IPS-20b (cell line): ENCODE results near the gene CUX1.

ENCODE experiments used
- H3K27ac ChIP-seq: one replicate; pipeline ENCODE4 v1.5.1; 2013; ENCODE audit warnings: low read length
- H3K27me3 ChIP-seq: 2 replicates; pipeline ENCODE4 v1.6.1; 2013; ENCODE audit warnings: mild to moderate bottlenecking, low read length, inconsistent platforms; ENCODE audit not compliant: insufficient read depth
- H3K36me3 ChIP-seq: 2 replicates; pipeline ENCODE4 v1.6.1; 2013; ENCODE audit warnings: low read depth, mild to moderate bottlenecking, inconsistent platforms, low read length, moderate library complexity; ENCODE audit not compliant: insufficient read depth
- H3K4me1 ChIP-seq: 2 replicates; pipeline ENCODE4 v1.6.1; 2013; ENCODE audit warnings: mild to moderate bottlenecking, control low read depth, inconsistent platforms, low read length, moderate library complexity; ENCODE audit not compliant: insufficient read depth
- H3K4me3 ChIP-seq: 2 replicates; pipeline ENCODE4 v1.5.1; 2013; ENCODE audit warnings: mild to moderate bottlenecking, low read length, inconsistent platforms
- H3K9ac ChIP-seq: 2 replicates; pipeline ENCODE4 v1.6.1; 2013; ENCODE audit warnings: low read depth, mild to moderate bottlenecking, inconsistent platforms, low read length, moderate library complexity
- H3K9me3 ChIP-seq: 2 replicates; pipeline ENCODE4 v1.6.1; 2013; ENCODE audit warnings: mild to moderate bottlenecking, low read depth, low read length, inconsistent platforms; ENCODE audit not compliant: insufficient read depth

The CUX1 gene

DNA sequence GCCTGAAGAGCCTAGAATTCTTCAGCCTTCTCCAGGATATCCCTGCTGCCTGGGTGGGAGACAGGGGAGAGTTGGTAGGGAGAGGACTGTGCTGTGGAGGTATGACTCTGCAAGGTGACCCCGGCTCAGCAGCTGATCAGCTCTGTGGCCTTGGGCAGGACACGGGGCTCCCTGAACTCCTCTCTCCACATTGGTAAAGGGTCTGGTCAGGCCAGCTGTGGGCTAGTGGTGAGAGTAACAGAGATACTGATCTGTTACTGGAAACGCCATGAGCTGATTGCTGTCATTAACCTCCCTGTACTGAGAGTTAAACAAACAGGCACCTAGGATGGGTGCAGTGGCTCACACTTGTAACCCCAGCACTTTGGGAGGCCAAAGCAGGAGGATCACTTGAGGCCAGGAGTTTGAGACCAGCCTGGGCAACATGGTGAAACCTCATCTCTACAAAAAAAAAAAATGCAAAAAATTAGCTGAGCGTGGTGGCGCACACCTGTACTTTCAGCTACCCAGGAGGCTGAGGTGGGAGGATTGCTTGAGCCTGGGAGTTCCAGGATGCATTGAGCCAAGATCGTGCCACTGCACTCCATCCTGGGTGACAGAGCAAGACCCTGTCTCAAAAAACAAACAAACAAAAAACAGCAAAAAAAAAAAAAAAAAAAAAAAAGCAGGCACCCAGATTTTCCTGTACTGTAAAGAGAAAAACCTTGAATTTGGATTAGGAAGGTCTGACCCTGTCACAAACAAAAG, 151.5 kb downstream of the CUX1 start:
- Histone ChIP-seq H3K36me3 (no peaks in the 10 kb centered on the region), H3K9ac (no peak overlapping the region), H3K27me3 (no peaks in the 10 kb centered on the region), H3K27ac (no peak overlapping the region), H3K4me1 (peaks cover 8% of the 10 kb centered on the region; the same call in 1 of the 2 replicates), H3K4me3 (no peak overlapping the region), H3K9me3 (no peaks in the 10 kb centered on the region)

DNA sequence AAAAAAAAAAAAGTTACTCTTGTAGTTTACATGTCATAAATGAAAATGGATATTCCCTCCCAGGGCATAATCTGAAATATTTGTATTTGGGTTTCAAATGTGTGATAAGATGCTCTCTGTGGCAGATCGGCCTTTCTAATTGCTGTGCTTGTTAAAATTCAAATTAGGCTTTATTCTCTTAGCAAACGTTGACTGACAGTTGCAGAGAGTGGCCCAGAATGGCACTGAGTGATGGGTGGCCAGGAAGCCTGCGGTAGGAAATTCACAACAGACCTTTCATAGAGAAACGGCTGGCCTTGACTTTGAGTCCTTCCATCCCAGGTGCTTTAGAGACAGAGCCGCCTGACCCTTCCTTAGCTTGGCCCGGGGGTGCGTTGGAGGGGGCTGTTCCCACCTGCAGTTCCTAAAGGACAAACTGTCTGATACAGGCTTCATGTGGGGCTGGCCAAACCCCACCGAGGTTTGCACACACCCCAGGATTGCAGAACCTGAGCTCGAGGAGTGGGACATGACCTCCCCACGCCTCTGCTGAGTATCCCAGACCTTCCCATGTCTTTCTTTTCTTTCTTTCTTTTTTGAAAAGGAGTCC, 152.7 kb downstream of the CUX1 start:
- no peaks in the 10 kb centered on the region for H3K9me3 ChIP-seq

DNA sequence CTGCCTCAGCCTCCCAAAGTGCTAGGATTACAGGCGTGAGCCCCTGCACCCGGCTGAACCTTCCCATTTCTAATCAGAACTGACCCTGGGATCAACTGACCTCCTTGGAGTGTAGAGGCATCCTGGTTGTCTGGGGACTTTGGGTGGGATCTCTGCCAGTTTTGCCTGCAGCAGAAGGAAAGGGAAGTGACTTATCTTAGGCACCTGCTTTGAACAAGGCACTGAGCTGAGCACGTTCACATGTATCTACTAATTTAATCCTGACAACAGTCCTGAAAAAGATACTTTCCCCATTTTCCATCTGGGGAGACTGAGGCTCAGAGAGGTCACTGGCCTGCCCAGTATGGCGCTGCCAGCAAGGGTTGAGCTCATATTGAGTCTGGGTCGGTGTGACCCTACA, 153.4 kb downstream of the CUX1 start:
- Histone ChIP-seq H3K27me3 (no peaks in the 10 kb centered on the region), H3K4me3 (no peak overlapping the region), H3K9ac (no peak overlapping the region), H3K9me3 (no peaks in the 10 kb centered on the region), H3K36me3 (no peaks in the 10 kb centered on the region), H3K4me1 (peaks cover 8% of the 10 kb centered on the region; the same call in 1 of the 2 replicates), H3K27ac (no peak overlapping the region)

More for the DNA sequence above, 152.7 kb downstream of the CUX1 start:
- Histone ChIP-seq H3K27ac (no peak overlapping the region), H3K4me3 (no peak overlapping the region), H3K4me1 (peaks cover 8% of the 10 kb centered on the region; the same call in 1 of the 2 replicates), H3K9ac (no peak overlapping the region), H3K36me3 (no peaks in the 10 kb centered on the region), H3K27me3 (no peaks in the 10 kb centered on the region)

DNA sequence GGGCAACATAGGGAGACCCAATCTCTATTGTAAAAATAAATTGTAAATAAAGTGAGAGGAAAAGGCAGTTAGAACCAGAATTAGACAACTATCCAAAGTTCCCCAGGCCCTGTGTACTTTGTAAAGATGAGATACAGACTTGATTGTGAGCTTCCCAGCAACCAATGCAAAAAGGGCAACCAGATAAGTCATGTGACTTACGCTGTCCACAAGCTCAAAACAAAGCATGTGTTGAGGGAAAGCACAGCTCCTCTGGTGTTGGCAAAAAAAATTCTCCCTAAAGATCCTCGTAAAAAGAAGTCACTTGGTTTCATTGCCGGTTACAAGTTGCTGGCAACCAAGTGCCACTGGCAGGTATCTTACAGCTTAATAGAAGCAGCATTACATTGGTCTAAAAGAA, 154.0 kb downstream of the CUX1 start:
- no peak overlapping the region for H3K27ac ChIP-seq

DNA sequence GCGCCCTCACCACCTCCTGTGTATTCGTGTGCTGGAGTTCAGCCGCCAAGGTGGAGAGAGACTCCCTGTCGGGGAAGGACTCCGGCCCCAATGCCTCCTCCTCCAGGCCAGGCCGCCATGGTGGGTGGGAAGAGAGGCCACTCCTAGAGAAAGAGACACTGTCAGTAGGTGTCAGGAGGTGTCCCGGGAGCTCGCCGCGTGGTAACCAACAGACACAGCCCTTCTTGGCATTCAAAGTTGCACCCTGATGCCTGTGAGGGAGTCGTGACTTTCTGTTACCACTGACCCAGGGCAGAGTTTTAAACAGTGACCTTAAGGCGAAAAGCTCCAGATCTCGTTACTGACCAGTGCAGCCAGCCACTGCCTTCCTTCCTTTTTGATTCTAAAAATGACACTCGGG, 155.2 kb downstream of the CUX1 start:
- H3K4me1 ChIP-seq, result peaks cover 6% of the 10 kb centered on the region; the same call in 1 of the 2 replicates
- no peaks in the 10 kb centered on the region for H3K36me3 ChIP-seq
- H3K9ac ChIP-seq, result no peak overlapping the region
- H3K4me3 ChIP-seq, result no peak overlapping the region
- H3K27ac ChIP-seq, result no peak overlapping the region
- no peaks in the 10 kb centered on the region for H3K9me3 ChIP-seq
- no peaks in the 10 kb centered on the region for H3K27me3 ChIP-seq

More for the DNA sequence above, 154.0 kb downstream of the CUX1 start:
- Histone ChIP-seq H3K9ac (no peak overlapping the region), H3K4me1 (peaks cover 6% of the 10 kb centered on the region; the same call in 1 of the 2 replicates), H3K27me3 (no peaks in the 10 kb centered on the region), H3K36me3 (no peaks in the 10 kb centered on the region), H3K9me3 (no peaks in the 10 kb centered on the region), H3K4me3 (no peak overlapping the region)

DNA sequence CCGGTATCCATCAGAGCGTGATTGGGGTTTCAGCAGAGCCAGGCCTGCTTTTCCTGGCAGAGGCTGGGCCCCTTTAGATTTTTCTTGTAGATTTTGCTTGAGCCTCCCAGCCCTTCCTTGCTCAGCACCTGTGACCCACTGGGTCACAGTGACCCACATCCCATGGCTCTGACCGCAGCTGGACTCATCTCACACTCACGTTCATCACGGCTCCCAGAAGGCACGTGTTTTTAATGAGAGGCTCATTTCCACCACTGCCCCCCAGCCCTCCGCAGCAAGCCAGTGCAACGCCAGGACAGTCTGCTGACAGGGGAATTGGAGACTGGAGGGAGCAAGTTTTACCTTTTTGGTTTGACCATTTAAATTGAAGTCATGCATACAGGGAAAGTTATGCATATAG, 155.7 kb downstream of the CUX1 start:
- Histone ChIP-seq H3K27ac (no peak overlapping the region), H3K27me3 (no peaks in the 10 kb centered on the region), H3K9ac (no peak overlapping the region), H3K9me3 (no peaks in the 10 kb centered on the region), H3K4me1 (peaks cover 6% of the 10 kb centered on the region; the same call in 1 of the 2 replicates), H3K4me3 (no peak overlapping the region), H3K36me3 (no peaks in the 10 kb centered on the region)

DNA sequence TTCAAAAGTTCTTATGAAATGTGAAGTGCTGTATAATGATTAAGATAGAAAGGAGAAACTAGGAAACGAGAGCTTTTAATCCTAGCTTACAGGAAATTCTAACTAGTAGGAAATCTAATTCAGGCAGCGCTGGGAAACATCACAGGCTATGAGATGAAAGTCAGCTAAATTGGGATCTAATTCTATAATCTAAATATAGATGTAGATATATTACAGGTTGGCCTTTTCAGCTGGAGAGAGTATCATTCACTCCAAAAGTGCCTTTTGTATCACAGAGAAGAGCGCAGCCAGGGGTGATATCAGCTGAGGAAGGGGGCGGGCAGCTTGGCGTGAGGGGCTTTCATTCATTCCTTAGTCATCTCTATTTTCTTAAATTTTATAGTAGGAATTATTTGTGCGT, 157.0 kb downstream of the CUX1 start:
- H3K4me3 ChIP-seq, result no peak overlapping the region
- no peaks in the 10 kb centered on the region for H3K27me3 ChIP-seq
- H3K9ac ChIP-seq, result no peak overlapping the region
- no peak overlapping the region for H3K27ac ChIP-seq
- H3K9me3 ChIP-seq, result no peaks in the 10 kb centered on the region
- peaks cover 5% of the 10 kb centered on the region; the same call in 1 of the 2 replicates for H3K4me1 ChIP-seq
- no peaks in the 10 kb centered on the region for H3K36me3 ChIP-seq

DNA sequence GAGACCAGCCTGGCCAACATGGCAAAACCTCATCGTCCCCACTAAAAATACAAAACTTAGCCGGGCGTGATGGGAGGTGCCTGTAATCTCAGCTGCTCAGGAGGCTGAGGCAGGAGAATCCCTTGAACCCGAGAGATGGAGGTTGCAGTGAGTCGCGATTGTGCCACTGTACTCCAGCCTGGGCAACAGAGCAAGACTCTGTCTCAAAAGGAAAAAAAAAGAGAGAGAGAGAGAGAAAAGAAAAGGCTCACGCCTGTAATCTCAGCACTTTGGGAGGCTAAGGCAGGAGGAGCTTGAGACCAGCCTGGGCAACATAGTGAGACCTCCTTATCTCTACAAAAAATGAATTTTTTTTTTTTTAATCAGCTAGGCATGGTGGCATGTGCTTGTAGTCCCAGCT, 157.6 kb downstream of the CUX1 start:
- Histone ChIP-seq H3K36me3 (no peaks in the 10 kb centered on the region), H3K4me1 (no peaks in the 10 kb centered on the region; the same call in 1 of the 2 replicates), H3K27ac (no peak overlapping the region), H3K27me3 (no peaks in the 10 kb centered on the region), H3K4me3 (no peak overlapping the region), H3K9me3 (no peaks in the 10 kb centered on the region), H3K9ac (no peak overlapping the region)

DNA sequence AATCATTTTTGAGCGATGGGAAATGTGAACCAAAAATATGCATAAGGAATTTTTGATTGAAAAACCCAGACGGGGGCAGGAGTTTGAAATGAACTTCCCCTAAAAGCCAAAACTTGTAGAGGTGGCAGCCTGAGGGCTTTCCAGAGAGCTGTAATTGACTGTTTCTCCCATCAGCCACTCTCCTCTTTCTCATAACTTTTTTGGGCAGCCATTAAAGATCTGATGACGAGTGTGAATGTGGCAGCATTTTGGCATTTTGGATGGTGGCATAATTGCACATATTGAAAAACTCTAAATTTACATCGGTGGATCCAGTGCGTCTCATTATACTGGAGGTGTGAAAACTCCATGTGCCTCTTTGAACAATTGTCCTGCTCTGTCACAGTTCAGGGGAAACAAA, 159.0 kb downstream of the CUX1 start:
- H3K9me3 ChIP-seq, result no peaks in the 10 kb centered on the region
- H3K4me3 ChIP-seq, result no peak overlapping the region
- no peak overlapping the region for H3K9ac ChIP-seq
- H3K36me3 ChIP-seq, result no peaks in the 10 kb centered on the region
- H3K27me3 ChIP-seq, result no peaks in the 10 kb centered on the region
- no peaks in the 10 kb centered on the region for H3K4me1 ChIP-seq
- no peak overlapping the region for H3K27ac ChIP-seq

DNA sequence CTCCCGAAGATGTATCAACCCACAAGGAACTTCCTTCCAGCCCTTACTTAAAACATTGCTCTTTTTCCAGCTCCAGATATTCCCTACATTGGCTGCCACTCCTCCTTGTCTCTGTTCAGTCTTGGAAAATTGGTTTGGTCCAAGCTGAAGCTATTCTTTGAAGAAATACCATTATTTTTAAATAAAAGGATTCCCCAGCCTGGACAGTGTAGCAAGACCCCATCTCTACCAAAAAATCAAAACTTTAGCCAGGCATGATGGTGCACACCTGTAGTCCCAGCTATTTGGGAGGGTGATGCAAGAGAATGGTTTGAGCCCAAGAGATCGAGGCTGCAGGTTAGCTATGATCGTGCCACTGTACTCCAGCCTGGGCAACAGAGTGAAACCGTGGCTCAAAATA, 159.8 kb downstream of the CUX1 start:
- Histone ChIP-seq H3K4me3 (no peak overlapping the region), H3K9me3 (no peaks in the 10 kb centered on the region), H3K9ac (no peak overlapping the region), H3K27me3 (no peaks in the 10 kb centered on the region), H3K27ac (no peak overlapping the region), H3K36me3 (no peaks in the 10 kb centered on the region), H3K4me1 (no peaks in the 10 kb centered on the region)

DNA sequence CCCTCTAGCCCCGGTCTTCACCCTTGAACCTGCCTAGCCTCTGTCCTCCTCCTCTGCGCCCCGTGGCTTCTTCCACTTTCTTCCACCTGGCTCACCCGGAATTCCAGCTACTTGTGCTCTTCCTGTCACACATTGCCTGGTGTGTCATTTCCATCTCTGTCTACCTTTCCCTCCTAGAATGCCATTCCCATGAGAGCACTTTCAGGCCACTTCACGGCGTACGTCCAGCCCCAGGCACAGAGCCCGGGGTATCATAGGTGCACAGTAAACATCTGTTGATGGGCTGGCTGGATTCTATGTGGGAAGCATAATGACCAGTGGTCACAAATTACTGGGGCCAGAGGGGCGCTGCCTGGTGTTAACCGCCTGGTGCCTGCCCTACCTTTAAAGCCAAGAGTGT, 161.3 kb downstream of the CUX1 start:
- H3K9me3 ChIP-seq, result no peaks in the 10 kb centered on the region; the same call in 1 of the 2 replicates
- no peak overlapping the region for H3K4me3 ChIP-seq
- H3K9ac ChIP-seq, result no peak overlapping the region
- H3K36me3 ChIP-seq, result no peaks in the 10 kb centered on the region
- no peaks in the 10 kb centered on the region for H3K27me3 ChIP-seq
- H3K4me1 ChIP-seq, result no peaks in the 10 kb centered on the region
- H3K27ac ChIP-seq, result no peak overlapping the region
